Iris pigment epithelial cell (primary cell): Measurements from ENCODE around the gene PRSS50.
A peak's percentile ranks its signal among the peaks of the same experiment; 100 is the strongest.

Experiments used
- DNase-seq: peaks from one replicate; pipeline ENCODE4 v3.0.0-alpha.2; 2011; ENCODE audit warnings: low read depth

PRSS50 gene

GRCh38 chr3:46725621-46726314, 8.1 kb upstream of the PRSS50 start:
- peak; percentile 66 for DNase-seq

GRCh38 chr3:46724424-46724823, 6.8 kb upstream of the PRSS50 start:
- DNase-seq = no peak

- DNase-seq = no peak
These were observed 4.8 kb upstream of the PRSS50 start for GRCh38 chr3:46722443-46722842.

GRCh38 chr3:46721009-46721408, 3.3 kb upstream of the PRSS50 start:
- no peak for DNase-seq

GRCh38 chr3:46719735-46720271, 2.1 kb upstream of the PRSS50 start:
- no peak for DNase-seq

GRCh38 chr3:46719044-46719565, 1.4 kb upstream of the PRSS50 start:
- no peak for DNase-seq

GRCh38 chr3:46716461-46717441, 918 bp downstream of the PRSS50 start:
- DNase-seq = no peak

GRCh38 chr3:46715507-46716175, 2.0 kb downstream of the PRSS50 start:
- no peak for DNase-seq

GRCh38 chr3:46714728-46715506, 2.8 kb downstream of the PRSS50 start:
- DNase-seq = no peak

GRCh38 chr3:46713898-46714552, 3.6 kb downstream of the PRSS50 start:
- DNase-seq = no peak

GRCh38 chr3:46713050-46713897, 4.4 kb downstream of the PRSS50 start:
- no peak for DNase-seq

- DNase-seq = no peak
These were observed 5.2 kb downstream of the PRSS50 start for GRCh38 chr3:46712191-46713049.

GRCh38 chr3:46711760-46712159, 5.9 kb downstream of the PRSS50 start:
- no peak for DNase-seq

GRCh38 chr3:46711305-46711704, 6.4 kb downstream of the PRSS50 start:
- no peak for DNase-seq

GRCh38 chr3:46710671-46711295, 6.9 kb downstream of the PRSS50 start:
- DNase-seq = no peak

GRCh38 chr3:46710229-46710628, 7.4 kb downstream of the PRSS50 start:
- no peak for DNase-seq

GRCh38 chr3:46709721-46710120, 7.9 kb downstream of the PRSS50 start:
- DNase-seq = no peak

- no peak for DNase-seq
These were observed 8.5 kb downstream of the PRSS50 start for GRCh38 chr3:46709157-46709654.
